GM12891 (cell line): ENCODE measurements around the gene TMEM263.

Experiments
- POLR2A ChIP-seq: IDR thresholded peaks from 2 replicates; pipeline ENCODE4 v1.6.1; 2011; ENCODE audit warnings: low read depth, low read length, control low read depth
- POLR2AphosphoS5 ChIP-seq: IDR thresholded peaks from 2 replicates; pipeline ENCODE4 v1.6.1; 2011; ENCODE audit warnings: low read depth, low read length, control low read depth
- TAF1 ChIP-seq: IDR thresholded peaks from 2 replicates; pipeline ENCODE4 v1.6.1; 2011; ENCODE audit warnings: low read depth, low read length, control low read depth

DNA sequence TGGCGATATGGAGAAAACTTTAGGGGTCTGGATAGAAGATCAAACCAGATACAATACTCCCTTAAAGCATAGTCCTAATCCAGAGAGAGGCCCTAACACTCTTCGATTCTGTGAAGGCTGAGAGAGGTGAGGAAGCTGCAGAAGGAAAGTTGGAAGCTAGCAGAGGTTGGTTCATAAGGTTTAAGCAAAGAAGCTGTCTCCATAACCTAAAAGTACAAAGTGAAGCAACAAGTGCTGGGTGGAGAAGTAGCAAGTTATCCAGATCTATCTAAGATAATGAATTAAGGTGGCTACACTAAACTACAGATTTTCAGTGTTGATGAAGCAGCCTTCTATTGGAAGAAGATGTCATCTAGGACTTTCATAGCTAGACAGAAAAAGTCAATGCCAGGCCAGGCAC lies 55.8 kb downstream of the TMEM263 start:
- no peak for TF ChIP-seq POLR2A
- no peak for TF ChIP-seq POLR2AphosphoS5
- no peak for TF ChIP-seq TAF1
